ENCODE data around the gene SPTB.

- TF ChIP-seq CTCF (conservative IDR thresholded peaks at IDR 0.05; ENCODE audit: low read depth, low read length) (no peak), EZH2 (IDR thresholded peaks at IDR 0.05; ENCODE audit: borderline replicate concordance, low read depth, low read length, poor library complexity, severe bottlenecking) (no peak)
Measured at GRCh38 chr14:64724578-64724930, 155.2 kb downstream of the SPTB start.
